Activated CD4-positive, alpha-beta T cell treated with anti-CD3 and anti-CD28 coated beads, Interleukin-2, Interleukin-4, amounts not matched to agents 100 ng/mL and 50 ng/mL, durations not matched to agents 16 hours and 8 hours (primary cell): ENCODE measurements around the gene HSPA5.
"Not testable (repeated sequence)": the region's sequence is repeated elsewhere in the genome, so short reads cannot be mapped to it uniquely, and the experiment has no call there.

ENCODE experiments used
- DNase-seq: peaks from one replicate; pipeline ENCODE4 v3.0.0-alpha.2; 2020; ENCODE audit warnings: low spot score

Gene HSPA5

GRCh38 chr9:125241000-125241862, at the start of gene HSPA5:
Gene HSPA5 (minus strand): TSS chr9:125241343. CDS start chr9:125241126, 217 bp downstream.
- peak; percentile 100 for DNase-seq

GRCh38 chr9:125286935-125287433, 45.8 kb upstream of the HSPA5 start:
- not testable (repeated sequence) for DNase-seq

- DNase-seq: no peak
Measured at GRCh38 chr9:125284855-125285254, 43.7 kb upstream of the HSPA5 start.

GRCh38 chr9:125280945-125281344, 39.8 kb upstream of the HSPA5 start:
- DNase-seq: no peak

GRCh38 chr9:125277411-125277810, 36.3 kb upstream of the HSPA5 start:
- DNase-seq: no peak

- no peak for DNase-seq
Measured at GRCh38 chr9:125276771-125277170, 35.6 kb upstream of the HSPA5 start.

- DNase-seq: no peak
Measured at GRCh38 chr9:125272697-125273096, 31.6 kb upstream of the HSPA5 start.

- no peak for DNase-seq
Measured at GRCh38 chr9:125271081-125271480, 29.9 kb upstream of the HSPA5 start.

GRCh38 chr9:125269014-125269397, 27.9 kb upstream of the HSPA5 start:
- DNase-seq: no peak

GRCh38 chr9:125268394-125269013, 27.4 kb upstream of the HSPA5 start:
- DNase-seq: no peak

GRCh38 chr9:125264068-125264467, 22.9 kb upstream of the HSPA5 start:
- DNase-seq: not testable (repeated sequence)

- DNase-seq: no peak
Measured at GRCh38 chr9:125262294-125262991, 21.3 kb upstream of the HSPA5 start.

- DNase-seq: peak; percentile 92
Measured at GRCh38 chr9:125261501-125262293, 20.6 kb upstream of the HSPA5 start, which contains the start of gene GAPVD1. Gene GAPVD1 (plus strand): TSS chr9:125261826. CDS start chr9:125298922, 37,096 bp downstream.

GRCh38 chr9:125260561-125260960, 19.4 kb upstream of the HSPA5 start:
- no peak for DNase-seq

GRCh38 chr9:125258832-125259534, 17.8 kb upstream of the HSPA5 start:
- DNase-seq: no peak

- DNase-seq: no peak
Measured at GRCh38 chr9:125258160-125258785, 17.1 kb upstream of the HSPA5 start.

- DNase-seq: no peak
Measured at GRCh38 chr9:125255781-125256391, 14.7 kb upstream of the HSPA5 start.

- DNase-seq: no peak
Measured at GRCh38 chr9:125254231-125254630, 13.1 kb upstream of the HSPA5 start.

- no peak for DNase-seq
Measured at GRCh38 chr9:125246261-125246667, 5.1 kb upstream of the HSPA5 start.

- DNase-seq: no peak
Measured at GRCh38 chr9:125243792-125244260, 2.7 kb upstream of the HSPA5 start.
